Dermis microvascular lymphatic vessel endothelial cell (primary cell): Measurements from ENCODE around the gene ZBTB11. TPM values are rescaled to one million over a fixed set of nuclear protein-coding genes. Genes with fewer than 3 reads are reported as not detected.
"Not testable (repeated sequence)": the region's sequence is repeated elsewhere in the genome, so short reads cannot be mapped to it uniquely, and the experiment has no call there.

Source experiments
- DNase-seq, 2 donors: peaks; one replicate each; pipeline versions ENCODE4 v3.0.0 to v3.0.0-alpha.2; 2010; ENCODE audit warnings: low read depth in 2 of 2
- total RNA-seq: library from RNA; depleted of rRNA; stranded (reverse); fragments of >200 nt; gene quantifications from 2 replicates; pipeline ENCODE4 v1.2.1, GENCODE V29; 2014

ZBTB11 gene
- total RNA-seq, 1 donor from 2014 or later, result 15.9 TPM

DNA sequence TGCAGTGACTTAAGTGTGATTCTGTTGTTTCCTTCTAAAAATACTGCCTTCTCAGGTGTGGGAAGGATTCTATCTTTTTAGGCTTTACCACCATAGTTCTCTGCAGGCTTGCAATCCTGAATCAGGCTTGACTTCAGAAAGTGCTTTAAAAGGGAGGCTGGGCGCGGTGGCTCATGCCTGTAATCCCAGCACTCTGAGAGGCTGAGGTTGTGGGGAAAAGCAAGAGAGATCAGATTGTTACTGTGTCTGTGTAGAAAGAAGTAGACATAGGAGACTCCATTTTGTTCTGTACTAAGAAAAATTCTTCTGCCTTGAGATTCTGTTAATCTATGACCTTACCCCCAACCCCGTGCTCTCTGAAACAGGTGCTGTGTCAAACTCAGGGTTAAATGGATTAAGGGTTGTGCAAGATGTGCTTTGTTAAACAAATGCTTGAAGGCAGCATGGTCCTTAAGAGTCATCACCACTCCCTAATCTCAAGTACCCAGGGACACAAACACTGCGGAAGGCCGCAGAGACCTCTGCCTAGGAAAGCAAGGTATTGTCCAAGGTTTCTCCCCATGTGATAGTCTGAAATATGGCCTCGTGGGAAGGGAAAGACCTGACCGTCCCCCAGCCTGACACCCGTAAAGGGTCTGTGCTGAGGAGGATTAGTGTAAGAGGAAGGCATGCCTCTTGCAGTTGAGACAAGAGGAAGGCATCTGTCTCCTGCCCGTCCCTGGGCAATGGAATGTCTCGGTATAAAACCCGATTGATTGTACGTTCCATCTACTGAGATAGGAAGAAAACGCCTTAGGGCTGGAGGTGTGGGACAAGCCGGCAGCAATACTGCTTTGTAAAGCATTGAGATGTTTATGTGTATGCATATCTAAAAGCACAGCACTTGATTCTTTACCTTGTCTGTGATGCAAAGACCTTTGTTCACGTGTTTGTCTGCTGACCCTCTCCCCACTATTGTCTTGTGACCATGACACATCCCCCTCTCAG lies 15.0 kb upstream of the ZBTB11 start:
- not testable (repeated sequence) for DNase-seq

- DNase-seq, result no peak
Observed at GRCh38 chr3:101690972-101691371, 14.0 kb upstream of the ZBTB11 start.

DNA sequence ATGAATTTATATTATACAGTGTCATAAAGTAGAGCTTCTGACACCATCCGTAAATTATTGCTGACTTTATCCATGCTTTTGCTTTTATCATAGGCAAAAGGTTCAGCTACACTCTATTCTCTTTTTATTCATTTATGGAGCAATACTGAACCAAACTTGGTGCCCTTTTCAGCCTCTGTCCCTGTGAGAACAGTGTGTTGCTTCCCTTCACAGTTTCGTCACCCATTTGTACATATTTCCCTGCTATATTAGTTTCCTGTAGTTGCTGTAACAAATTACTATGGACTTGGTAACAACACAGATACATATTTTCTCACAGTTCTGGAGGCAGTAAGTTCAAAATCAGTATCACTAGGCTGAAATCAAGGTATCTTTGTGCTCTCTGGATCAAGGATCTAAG lies 12.4 kb upstream of the ZBTB11 start:
- peak in 1 of 2 donors; percentile 27 for DNase-seq

DNA sequence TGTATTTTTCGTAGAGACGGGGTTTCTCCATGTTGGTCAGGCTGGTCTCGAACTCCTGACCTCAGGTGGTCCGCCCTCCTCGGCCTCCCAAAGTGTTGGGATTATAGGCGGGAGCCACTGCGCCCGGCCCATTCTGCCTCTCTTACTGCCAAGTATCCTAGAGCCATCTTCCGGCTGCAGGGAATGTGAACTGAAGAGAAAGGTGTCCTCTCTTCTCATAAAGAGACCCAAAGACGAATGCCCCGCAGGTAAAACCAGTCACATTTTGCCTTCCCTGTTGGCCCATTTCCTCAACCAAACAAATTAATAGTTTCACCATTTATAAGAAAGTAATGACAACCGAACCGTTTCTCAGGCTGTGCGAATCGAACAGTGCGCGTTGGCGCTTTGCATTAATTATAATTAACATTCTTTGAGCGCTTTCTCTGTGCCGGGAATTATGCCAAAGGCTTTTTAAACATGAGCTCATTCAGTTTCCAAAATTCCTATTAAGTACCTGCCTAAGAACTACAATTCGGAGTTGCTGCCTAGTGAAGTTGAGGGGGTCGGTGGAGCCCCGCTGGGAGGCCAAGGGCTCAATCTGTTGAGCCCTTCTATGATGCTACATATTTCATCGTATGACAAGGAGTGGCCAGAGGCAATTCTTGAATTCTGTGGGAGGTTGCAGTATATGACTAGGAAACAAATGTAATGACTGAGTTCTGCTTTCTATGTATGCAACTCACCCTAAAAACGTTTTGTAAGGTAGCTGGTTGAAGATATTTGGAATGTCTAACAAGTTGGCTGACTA lies 10.4 kb upstream of the ZBTB11 start:
- no peak for DNase-seq

GRCh38 chr3:101685870-101686307 lies 9.0 kb upstream of the ZBTB11 start:
- DNase-seq, result no peak

GRCh38 chr3:101685050-101685400 lies 8.1 kb upstream of the ZBTB11 start:
- DNase-seq, result no peak

- DNase-seq, result no peak
Observed at GRCh38 chr3:101680466-101680865, 3.5 kb upstream of the ZBTB11 start.

DNA sequence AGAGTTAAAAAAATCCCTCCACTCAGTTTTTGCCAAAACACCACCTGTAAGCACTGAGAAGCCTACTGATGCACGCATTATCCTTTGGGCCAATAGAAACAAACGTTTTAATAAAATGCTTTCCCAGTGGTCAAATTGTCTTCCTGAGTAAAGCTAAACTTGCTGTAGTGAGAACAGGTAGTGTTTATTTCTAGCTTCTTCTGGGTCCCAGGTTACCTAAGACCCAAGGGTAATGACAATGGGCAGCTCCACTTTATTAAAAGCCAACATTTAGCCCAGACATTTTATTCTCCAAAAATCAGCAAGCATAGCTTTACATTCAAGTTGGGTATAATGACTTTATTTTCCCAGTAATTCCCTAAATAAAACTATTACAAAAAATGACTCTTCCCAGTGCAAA lies 1.9 kb upstream of the ZBTB11 start:
- not testable (repeated sequence) for DNase-seq

- DNase-seq, result no peak
Observed at GRCh38 chr3:101677436-101678286, 729 bp upstream of the ZBTB11 start.

DNA sequence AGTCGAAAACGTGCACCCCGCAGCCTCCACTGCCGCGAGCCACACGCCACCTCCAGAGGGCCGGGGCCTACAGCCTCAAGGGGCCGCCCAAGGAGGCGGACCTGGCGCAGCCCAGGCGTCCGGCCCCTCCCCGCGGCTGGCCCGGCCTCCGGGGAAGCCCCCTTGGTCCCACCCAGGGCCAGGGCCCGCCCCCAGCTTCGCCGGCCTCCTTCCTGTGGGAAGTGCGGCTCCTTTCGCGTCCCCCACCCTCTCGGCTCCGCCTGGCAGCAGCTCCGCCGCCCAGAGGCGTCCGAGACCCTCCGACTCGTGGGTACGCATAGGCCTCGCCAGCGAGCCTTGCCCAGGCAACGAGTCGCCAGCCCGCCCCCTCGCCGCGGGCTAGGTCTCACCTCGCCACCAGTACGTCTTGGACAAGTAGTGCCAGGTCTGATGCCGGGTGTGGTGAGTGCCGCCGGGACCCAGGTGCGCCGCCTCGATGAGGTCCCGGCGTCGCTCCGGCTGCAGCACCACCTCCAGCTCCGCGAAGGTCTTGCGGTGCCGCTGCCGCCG lies 642 bp downstream of the ZBTB11 start:
- DNase-seq, result peak; percentile 71 to 97

GRCh38 chr3:101675709-101676215 lies 1.2 kb downstream of the ZBTB11 start:
- DNase-seq, result no peak

DNA sequence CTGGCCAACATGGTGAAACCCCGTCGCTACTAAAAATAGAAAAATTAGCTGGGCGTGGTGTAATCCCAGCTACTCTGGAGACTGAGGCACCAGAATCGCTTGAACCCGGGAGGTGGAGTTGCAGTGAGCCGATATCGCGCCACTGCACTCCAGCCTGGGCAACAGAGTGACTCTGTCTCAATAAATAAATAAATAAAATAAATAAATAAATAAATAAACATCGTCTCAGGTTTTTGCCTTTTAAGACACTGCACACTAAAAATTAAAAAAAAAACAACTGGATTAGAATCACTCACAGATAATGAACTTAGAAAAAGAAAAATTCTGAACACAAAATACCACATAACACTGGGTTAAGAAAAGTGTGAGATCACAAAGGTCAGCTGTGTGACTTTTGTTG lies 2.4 kb downstream of the ZBTB11 start:
- no peak for DNase-seq

- no peak for DNase-seq
Observed at GRCh38 chr3:101673953-101674352, 3.0 kb downstream of the ZBTB11 start.

- DNase-seq, result no peak
Observed at GRCh38 chr3:101671014-101671413, 5.9 kb downstream of the ZBTB11 start.

- DNase-seq, result no peak
Observed at GRCh38 chr3:101667844-101668243, 9.1 kb downstream of the ZBTB11 start.

DNA sequence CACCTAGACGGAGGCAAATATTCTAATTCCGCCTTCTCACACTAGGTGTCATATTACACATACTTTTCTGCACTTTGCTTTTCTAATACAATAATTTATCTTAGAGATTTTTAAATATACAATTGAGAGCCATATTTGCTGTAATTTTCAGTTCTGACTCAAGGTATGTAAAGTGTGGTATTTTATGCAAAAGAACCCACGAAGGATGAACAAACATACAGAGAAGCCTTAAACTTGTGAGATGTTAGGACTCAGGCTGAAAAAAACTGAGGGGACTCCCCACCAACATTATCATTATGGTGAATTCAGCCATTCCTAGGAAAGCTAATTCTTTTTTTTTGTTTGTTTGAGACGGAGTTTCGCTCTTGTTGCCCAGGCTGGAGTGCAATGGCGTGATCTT lies 9.6 kb downstream of the ZBTB11 start:
- DNase-seq, result no peak

DNA sequence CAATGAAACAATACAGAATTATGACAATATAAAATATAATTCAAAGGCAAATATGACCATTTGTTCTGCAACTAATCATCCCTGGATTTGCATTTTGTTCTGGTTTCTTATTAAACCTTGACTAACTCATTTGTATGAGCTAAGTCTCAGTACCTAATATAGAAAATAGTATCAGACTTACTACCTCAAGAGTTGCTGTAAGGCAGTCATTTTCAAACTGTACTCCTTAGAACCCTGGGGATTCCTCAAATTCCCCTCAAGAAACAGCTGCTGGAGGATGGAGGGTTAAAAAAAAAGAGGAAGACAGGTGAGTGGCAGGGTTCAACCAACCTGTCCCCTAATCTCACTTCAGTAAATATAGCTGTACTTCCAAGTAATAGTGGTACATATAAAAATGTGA lies 11.1 kb downstream of the ZBTB11 start:
- DNase-seq, result no peak

DNA sequence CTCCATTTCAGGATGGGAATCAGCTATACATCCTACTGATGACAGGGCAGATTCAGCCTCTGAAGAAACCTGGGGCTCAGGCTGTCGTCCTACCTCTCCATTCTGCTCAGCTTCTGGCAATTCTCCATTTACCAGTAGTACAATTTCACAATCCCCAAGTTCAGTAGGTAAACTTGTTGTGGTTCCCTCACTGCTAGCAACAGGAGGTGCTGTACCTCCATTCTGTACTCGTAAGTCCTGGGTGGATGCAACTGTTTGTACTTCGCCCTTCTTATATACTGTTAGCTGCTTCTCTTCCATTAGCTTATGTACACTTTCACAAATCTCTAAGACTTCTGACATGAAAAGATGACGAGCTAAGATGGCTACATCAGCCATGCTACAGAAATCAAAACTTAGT lies 11.6 kb downstream of the ZBTB11 start:
- no peak for DNase-seq

DNA sequence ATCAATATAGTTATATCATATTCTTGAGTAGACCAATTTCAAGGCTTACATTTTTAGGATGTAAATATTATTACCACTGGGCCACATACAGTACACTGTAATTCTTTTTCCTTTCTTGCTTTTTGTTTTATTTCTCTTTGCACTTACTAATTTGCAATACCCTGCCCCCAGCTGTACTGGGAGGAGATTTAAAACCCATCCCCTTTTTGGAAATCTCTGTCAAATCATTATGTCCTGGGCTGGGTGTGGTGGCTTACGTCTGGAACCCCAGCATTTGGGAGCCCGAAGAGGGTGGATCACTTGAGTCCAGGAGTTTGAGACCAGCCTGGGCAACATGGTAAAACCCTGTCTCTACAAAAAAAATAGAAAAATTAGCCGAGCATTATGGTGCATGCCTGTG lies 16.2 kb downstream of the ZBTB11 start:
- no peak for DNase-seq

DNA sequence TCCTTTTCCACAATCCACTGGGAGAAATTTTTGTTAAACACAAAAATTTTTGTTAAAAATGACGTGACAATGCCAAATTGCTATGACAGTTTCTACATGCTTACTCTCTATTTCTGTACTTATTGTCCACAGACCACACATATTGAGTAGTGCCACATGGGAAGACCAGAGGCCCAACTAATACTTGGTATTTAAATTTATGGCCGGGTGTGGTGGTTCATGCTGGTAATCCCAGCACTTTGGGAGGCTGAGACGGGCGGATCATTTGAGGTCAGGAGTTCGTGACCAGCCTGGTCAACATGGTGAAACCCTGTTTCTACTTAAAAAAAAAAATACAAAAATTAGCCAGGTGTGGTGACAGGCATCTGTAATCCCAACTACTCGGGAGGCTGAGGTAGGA lies 20.3 kb downstream of the ZBTB11 start:
- no peak for DNase-seq

DNA sequence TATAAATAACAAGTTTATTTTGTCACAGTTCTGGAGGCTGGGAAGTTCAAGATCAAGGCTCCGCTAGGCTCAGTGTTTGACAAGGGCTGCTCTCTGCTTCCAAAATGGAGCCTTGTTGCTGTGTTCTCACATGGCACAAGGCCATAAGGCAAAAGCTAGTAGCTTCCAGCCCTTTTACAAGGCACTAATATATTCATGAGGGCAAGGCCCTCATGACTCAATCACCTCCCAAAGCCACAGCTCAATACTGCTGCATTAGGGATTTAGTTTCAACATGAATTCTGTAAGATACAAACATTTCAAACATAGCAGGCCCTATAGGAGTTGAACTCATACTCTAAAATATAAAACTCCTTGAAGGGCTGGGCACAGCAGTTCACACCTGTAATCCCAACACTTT lies 30.2 kb downstream of the ZBTB11 start:
- DNase-seq, result no peak
